HepG2 (cell line): Measurements from ENCODE around the gene KRTAP12-2.

Experiments
- ARHGAP35 ChIP-seq: sonication (generic); formaldehyde crosslinking; IDR thresholded peaks from 2 replicates; pipeline ENCODE4 v1.9.0; 2022; ENCODE audit warnings: mild to moderate bottlenecking, inconsistent platforms, moderate library complexity, missing genetic modification reagents, borderline replicate concordance
- ATF1 ChIP-seq: IDR thresholded peaks from 2 replicates; pipeline ENCODE4 v1.6.1; 2016; ENCODE audit warnings: mild to moderate bottlenecking, control low read depth
- CTCF ChIP-seq: sonication (generic); formaldehyde crosslinking; IDR thresholded peaks from 2 replicates; pipeline ENCODE4 v1.5.0; 2020; ENCODE audit warnings: mild to moderate bottlenecking, missing genetic modification reagents, moderate library complexity
- DR1 ChIP-seq: sonication (generic); formaldehyde crosslinking; IDR thresholded peaks from 2 replicates; pipeline ENCODE4 v1.8.0; 2021; ENCODE audit warnings: mild to moderate bottlenecking, missing genetic modification reagents, inconsistent platforms
- ETV6 ChIP-seq: sonication (generic); formaldehyde crosslinking; conservative IDR thresholded peaks from 2 replicates; pipeline ENCODE4 v1.4.0; 2020; ENCODE audit warnings: missing genetic modification reagents
- EZH2 ChIP-seq: conservative IDR thresholded peaks from 2 replicates; pipeline ENCODE4 v1.6.1; 2012; ENCODE audit warnings: mild to moderate bottlenecking, low read depth, low read length, moderate library complexity
- HCFC1 ChIP-seq: fragments of 150-350 bp; IDR thresholded peaks from 2 replicates; pipeline ENCODE4 v1.6.1; 2014; ENCODE audit warnings: low read depth, low read length
- JUND ChIP-seq: sonication (generic); formaldehyde crosslinking; IDR thresholded peaks from 2 replicates; pipeline ENCODE4 v1.8.0; 2022; ENCODE audit warnings: mild to moderate bottlenecking, missing genetic modification reagents
- KDM5A ChIP-seq: fragments of 200-600 bp; sonication (generic); IDR thresholded peaks from 2 replicates; pipeline ENCODE4 v1.7.0; 2018; ENCODE audit warnings: antibody characterized with exemption, mild to moderate bottlenecking, low read length, borderline replicate concordance
- MYC ChIP-seq: sonication (generic); formaldehyde crosslinking; IDR thresholded peaks from 2 replicates; pipeline ENCODE4 v1.9.0; 2021; ENCODE audit warnings: missing genetic modification reagents, borderline replicate concordance
- SP4 ChIP-seq: sonication (generic); formaldehyde crosslinking; IDR thresholded peaks from 2 replicates; pipeline ENCODE4 v1.8.1; 2023; ENCODE audit warnings: mild to moderate bottlenecking, missing genetic modification reagents
- ZNF292 ChIP-seq: sonication (generic); formaldehyde crosslinking; IDR thresholded peaks from 2 replicates; pipeline ENCODE4 v1.8.1; 2022; ENCODE audit warnings: mild to moderate bottlenecking, low read depth, missing genetic modification reagents, borderline replicate concordance
- ZNF367 ChIP-seq: sonication (generic); formaldehyde crosslinking; IDR thresholded peaks from 2 replicates; pipeline ENCODE4 v1.4.0; 2020; ENCODE audit warnings: missing genetic modification reagents, borderline replicate concordance
- ZNF550 ChIP-seq: sonication (generic); formaldehyde crosslinking; IDR thresholded peaks from 2 replicates; pipeline ENCODE4 v1.4.0; 2020; ENCODE audit warnings: mild to moderate bottlenecking, missing genetic modification reagents, borderline replicate concordance

- TF ChIP-seq EZH2 (no peak), DR1 (CRISPR knock-in tag) (no peak), CTCF (peak; percentile 29; the same call in 1 of the 2 replicates), ARHGAP35 (CRISPR knock-in tag) (no peak), ZNF367 (no peak), ZNF292 (CRISPR knock-in tag) (no peak), ETV6 (CRISPR knock-in tag) (no peak), ATF1 (CRISPR knock-in tag) (no peak), HCFC1 (no peak), MYC (CRISPR knock-in tag) (no peak), JUND (CRISPR knock-in tag) (no peak), ZNF550 (CRISPR knock-in tag) (no peak), KDM5A (no peak), SP4 (CRISPR knock-in tag) (no peak)
Observed at GRCh38 chr21:44617071-44617501, 49.6 kb downstream of the KRTAP12-2 start.
